SK-N-SH treated with all-trans-retinoic acid at 6 μM for 48 hours (cell line): Measurements from ENCODE around the gene R3HDM1.

Experiments used
- BACH2 ChIP-seq: fragments of 250-450 bp; sonication (Bioruptor Pico); IDR thresholded peaks from 2 replicates; pipeline ENCODE4 v1.9.0; 2021; ENCODE audit warnings: mild to moderate bottlenecking, borderline replicate concordance
- ISL1 ChIP-seq: fragments of 250-450 bp; sonication (Bioruptor Pico); IDR thresholded peaks from 2 replicates; pipeline ENCODE4 v2.1.2; 2022; ENCODE audit warnings: mild to moderate bottlenecking, moderate library complexity
- PATZ1 ChIP-seq: fragments of 250-450 bp; sonication (Bioruptor Pico); IDR thresholded peaks from 2 replicates; pipeline ENCODE4 v1.8.0; 2020; ENCODE audit warnings: mild to moderate bottlenecking, moderate library complexity, borderline replicate concordance
- PPARA ChIP-seq: fragments of 250-450 bp; sonication (Bioruptor Pico); IDR thresholded peaks from 2 replicates; pipeline ENCODE4 v1.5.0; 2020; ENCODE audit warnings: mild to moderate bottlenecking, borderline replicate concordance
- RARB ChIP-seq: fragments of 250-450 bp; sonication (Bioruptor Pico); IDR thresholded peaks from 2 replicates; pipeline ENCODE4 v1.8.0; 2021; ENCODE audit warnings: mild to moderate bottlenecking, moderate library complexity
- TCF4 ChIP-seq: fragments of 250-450 bp; sonication (Bioruptor Pico); IDR thresholded peaks from 2 replicates; pipeline ENCODE4 v1.8.0; 2021; ENCODE audit warnings: mild to moderate bottlenecking, moderate library complexity, borderline replicate concordance
- TOX ChIP-seq: fragments of 250-450 bp; sonication (Bioruptor Pico); IDR thresholded peaks from 2 replicates; pipeline ENCODE4 v1.8.0; 2021; ENCODE audit warnings: mild to moderate bottlenecking, moderate library complexity, borderline replicate concordance
- TSHZ2 ChIP-seq: fragments of 250-450 bp; sonication (Bioruptor Pico); IDR thresholded peaks from 2 replicates; pipeline ENCODE4 v1.5.0; 2020; ENCODE audit warnings: mild to moderate bottlenecking, moderate library complexity
- ZFP3 ChIP-seq: fragments of 250-450 bp; sonication (Bioruptor Pico); IDR thresholded peaks from 2 replicates; pipeline ENCODE4 v1.5.0; 2020; ENCODE audit warnings: mild to moderate bottlenecking, moderate library complexity
- ZNF70 ChIP-seq: fragments of 450-650 bp; formaldehyde crosslinking; IDR thresholded peaks from 2 replicates; pipeline ENCODE4 v1.5.0; 2020; ENCODE audit warnings: mild to moderate bottlenecking, moderate library complexity
- ZNF8 ChIP-seq: fragments of 450-650 bp; formaldehyde crosslinking; IDR thresholded peaks from 2 replicates; pipeline ENCODE4 v1.5.0; 2020; ENCODE audit warnings: mild to moderate bottlenecking, moderate library complexity

GRCh38 chr2:135743860-135744259 is 212.6 kb downstream of the R3HDM1 start:
- TF ChIP-seq PATZ1 (CRISPR knock-in tag) (no peak), ZFP3 (no peak), ZNF8 (CRISPR knock-in tag) (no peak), BACH2 (no peak), RARB (CRISPR knock-in tag) (no peak), ISL1 (CRISPR knock-in tag) (no peak), TCF4 (no peak), TSHZ2 (CRISPR knock-in tag) (no peak), TOX (CRISPR knock-in tag) (no peak), ZNF70 (CRISPR knock-in tag) (no peak), PPARA (CRISPR knock-in tag) (no peak)
